ENCODE measurements around the gene ZNF740.

GRCh38 chr12:53214687-53215455 lies 34.3 kb downstream of the ZNF740 start:
- TF ChIP-seq, protein P1, sequence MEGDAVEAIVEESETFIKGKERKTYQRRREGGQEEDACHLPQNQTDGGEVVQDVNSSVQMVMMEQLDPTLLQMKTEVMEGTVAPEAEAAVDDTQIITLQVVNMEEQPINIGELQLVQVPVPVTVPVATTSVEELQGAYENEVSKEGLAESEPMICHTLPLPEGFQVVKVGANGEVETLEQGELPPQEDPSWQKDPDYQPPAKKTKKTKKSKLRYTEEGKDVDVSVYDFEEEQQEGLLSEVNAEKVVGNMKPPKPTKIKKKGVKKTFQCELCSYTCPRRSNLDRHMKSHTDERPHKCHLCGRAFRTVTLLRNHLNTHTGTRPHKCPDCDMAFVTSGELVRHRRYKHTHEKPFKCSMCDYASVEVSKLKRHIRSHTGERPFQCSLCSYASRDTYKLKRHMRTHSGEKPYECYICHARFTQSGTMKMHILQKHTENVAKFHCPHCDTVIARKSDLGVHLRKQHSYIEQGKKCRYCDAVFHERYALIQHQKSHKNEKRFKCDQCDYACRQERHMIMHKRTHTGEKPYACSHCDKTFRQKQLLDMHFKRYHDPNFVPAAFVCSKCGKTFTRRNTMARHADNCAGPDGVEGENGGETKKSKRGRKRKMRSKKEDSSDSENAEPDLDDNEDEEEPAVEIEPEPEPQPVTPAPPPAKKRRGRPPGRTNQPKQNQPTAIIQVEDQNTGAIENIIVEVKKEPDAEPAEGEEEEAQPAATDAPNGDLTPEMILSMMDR (conservative IDR thresholded peaks at IDR 0.05; ENCODE audit: low read length), result no peak
- TF ChIP-seq EZH2phosphoT487 (IDR thresholded peaks at IDR 0.05; ENCODE audit: borderline replicate concordance), result no peak
